Stimulated activated CD4-positive, alpha-beta T cell treated with anti-CD3 and anti-CD28 coated beads, Interleukin-2, amount 100 ng/mL, for 48 hours (primary cell): ENCODE measurements around the gene CACNA1E.

Experiments
- DNase-seq, 2 donors: peaks; one replicate each; pipeline ENCODE4 v3.0.0-alpha.2; 2020

The CACNA1E gene

DNA sequence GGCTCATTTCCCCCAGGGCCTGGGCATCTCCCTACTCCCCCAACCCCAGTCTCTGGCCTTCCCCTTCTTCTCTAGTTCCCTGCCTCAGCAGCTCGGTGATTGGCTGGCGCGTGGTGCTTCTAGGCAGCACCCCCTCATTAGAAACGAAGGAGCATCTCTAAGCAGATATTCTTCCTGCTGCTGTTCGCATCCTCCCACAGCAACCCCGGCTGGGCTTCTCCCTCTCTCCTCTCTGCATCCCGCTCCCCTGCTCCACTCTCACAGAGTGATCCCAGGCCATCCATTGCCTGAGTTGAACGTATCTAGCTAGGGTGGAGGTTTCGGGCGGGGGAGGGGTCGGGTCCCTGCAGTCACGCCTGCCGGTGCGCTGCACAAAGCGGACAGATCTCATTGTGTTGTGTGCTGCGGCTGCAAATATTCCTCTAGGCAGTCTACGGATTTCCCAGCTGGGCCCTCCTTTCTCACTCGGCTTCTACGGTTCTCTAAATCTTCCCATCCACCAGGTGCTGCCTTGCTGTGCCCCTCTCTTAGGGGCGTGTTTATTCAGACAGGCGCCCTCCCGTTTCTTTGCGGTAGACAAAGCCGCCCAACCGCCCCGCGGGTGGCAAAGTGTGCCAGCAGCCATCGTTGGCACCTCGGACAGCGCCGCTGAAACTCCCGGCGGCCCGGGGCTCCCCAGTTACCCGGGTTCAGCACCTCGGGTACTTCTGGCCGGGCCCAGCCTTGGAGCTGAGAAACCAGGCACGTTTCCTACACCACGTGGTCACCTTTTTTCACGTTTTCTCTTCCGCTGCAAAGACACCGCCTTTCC, 2.2 kb downstream of the CACNA1E start:
- no peak for DNase-seq

DNA sequence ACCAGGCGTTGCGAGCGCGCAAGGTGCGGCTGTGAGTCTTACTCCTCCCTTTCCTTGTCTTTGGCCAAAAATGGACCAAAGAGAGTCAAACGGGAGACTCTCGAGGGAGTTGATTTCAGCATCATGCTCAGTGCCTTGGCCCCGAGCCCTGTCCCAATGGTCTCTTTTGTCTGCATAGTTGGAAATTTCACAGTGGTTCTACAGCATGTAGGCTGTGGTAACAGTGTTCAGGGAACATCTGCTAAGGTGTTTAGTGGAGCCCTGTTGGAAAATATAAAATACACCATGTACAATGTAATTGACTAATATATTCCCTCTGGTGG, 2.7 kb downstream of the CACNA1E start:
- no peak for DNase-seq

DNA sequence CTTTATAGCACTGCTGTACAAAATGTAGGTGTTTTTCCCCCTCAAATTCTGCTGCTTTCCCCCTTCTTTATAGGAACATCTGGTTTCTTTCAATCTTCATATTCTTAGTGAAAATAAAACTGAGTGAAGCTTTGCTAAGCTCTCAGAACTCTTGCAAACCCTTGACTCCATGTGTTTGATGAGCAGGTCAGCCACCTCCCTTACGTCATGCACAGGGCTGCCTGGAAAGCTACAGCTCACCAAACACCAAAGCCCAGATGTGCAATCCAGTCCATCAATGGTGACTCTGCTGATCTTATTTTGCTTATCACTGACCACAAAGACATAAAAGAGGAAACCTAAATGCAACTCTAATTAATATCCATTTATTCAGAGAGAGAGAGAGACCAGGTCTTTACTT, 5.5 kb downstream of the CACNA1E start:
- DNase-seq, result no peak

DNA sequence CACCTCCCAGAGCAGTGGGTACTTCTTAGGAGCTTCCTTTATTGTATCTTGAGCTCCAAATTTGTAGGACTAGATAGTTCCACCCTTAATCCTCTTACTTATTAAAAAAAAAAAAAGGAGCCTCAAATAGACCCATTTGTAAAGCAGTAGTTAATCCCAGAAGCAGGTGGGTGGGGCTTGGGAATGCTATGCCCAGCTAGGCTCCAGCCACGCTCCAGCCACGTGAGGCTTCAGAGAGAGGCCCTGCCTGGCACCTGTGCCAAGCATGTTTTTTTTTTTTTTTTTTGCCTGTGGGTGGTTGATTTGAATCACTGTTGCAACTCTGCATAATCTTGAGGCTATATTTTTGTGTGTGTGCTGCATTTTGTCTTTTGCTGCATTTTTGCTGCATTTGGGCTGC, 7.0 kb downstream of the CACNA1E start:
- no peak for DNase-seq

DNA sequence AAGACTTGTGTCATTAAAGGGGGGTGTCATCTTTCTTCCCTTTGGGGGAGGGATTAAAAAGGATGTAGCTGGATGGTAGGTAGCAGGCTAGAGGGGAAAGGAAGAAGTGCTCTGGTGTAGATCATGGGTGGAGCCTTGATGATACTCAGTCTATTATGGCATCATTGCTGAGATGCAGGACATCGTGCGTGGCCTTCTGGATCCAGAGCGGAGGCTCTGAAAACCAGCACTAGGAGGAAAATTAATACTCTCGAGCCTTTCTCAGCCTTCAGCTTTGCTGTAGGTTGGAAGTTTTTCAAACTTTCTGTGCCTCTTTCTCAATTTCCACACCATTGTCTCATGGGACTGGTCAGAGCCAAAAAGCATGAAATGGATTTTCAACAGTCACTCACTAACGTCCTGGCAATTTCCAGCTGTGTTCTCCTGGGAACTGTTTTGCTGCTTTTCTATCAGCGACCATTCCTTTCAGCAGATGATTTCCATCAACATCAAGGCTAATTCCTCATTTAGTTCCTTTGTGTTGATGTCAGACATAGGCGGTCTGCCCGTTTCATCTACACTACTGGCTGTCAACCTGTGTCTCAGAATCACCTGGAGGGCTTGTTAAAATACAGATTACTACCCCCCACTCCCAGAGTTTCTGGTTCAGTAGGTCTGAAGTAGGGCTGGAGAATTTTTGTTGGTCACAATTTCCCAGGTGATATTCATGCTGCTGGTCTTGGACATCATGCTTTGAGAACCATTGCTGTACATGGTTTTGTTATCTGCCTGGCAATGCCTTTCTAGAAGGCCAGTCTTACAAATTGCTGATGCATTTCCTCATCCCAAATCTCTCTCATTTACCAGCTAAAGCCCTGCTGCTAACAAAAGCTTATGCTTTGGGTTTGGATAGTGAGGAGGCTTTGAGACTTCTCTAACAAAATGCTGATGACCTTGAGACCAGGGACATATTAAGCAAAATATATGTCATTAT, 7.7 kb downstream of the CACNA1E start:
- DNase-seq, result no peak

DNA sequence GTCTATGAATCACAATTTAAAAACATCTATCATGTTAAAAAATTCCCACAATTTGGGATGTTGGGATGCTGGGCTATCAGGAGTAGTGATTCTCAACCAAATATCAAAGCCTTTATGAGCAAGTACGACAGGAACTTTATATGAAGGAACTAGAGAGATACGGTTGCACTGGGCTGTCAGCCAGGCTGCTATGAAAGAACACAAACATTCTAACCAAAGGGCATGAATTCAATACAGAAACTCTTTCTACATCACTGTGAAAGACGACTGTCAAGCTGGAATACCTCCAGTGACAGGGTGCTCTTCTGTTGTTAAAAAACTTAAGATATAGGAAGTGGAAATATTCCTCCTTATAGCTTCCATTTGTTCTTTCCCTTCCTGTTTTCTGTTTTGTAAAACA, 9.8 kb downstream of the CACNA1E start:
- no peak for DNase-seq

DNA sequence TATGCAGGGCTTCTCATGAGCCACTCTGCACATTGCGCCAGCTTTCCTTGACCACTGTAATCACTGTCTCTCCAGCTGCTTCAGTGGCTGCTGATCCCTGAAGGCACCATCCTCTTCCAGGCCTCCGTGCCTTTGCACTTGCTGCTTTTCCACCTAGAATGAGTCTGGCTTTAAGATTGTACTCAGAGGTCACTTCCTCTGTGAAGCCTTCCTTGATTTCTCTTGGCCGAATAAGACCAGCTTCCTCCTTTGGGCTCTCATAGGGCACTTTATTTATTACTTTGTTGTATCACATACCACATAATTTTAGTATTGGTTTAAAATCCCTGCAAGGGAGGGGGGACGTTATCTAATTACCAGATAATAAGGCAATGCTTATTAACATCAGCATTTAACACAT, 10.6 kb downstream of the CACNA1E start:
- DNase-seq, result no peak

DNA sequence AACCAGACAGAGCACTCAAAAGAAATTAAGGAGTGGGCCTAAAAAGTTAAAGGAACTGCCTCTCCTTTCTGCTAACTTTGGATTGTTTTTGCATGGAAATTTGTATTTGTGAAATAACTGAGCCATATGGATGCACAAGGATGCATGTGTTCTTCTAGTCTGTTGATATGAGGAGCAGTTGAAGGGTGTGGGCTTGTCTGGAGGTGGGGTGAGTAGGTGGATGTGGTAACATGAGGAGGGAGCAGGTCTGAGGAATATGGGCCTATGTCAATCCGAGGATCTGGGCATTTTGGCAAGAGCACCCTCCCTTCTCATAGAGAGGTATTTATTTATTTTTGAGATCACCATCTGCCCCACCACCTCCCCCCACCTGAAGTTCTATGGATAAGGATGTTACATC, 13.4 kb downstream of the CACNA1E start:
- no peak for DNase-seq

DNA sequence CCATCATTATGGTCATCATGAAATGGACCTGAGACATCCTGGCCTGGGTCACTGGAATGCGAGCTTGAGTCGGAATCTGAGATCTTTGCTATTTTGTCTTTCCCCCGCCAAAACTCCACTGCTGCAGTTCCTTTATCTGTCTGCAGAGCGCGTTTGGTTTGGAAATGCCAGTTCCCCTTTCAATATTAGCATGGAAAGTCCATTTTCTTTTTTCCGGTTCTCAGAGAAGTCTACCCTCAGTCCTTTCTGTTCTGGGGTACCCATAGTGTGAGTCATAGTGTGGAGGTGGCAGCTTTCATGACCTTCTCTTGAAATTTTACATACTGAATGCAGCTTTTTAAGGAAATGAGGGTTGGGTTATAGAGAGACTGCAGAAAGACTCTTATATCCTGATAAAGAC, 14.6 kb downstream of the CACNA1E start:
- no peak for DNase-seq

DNA sequence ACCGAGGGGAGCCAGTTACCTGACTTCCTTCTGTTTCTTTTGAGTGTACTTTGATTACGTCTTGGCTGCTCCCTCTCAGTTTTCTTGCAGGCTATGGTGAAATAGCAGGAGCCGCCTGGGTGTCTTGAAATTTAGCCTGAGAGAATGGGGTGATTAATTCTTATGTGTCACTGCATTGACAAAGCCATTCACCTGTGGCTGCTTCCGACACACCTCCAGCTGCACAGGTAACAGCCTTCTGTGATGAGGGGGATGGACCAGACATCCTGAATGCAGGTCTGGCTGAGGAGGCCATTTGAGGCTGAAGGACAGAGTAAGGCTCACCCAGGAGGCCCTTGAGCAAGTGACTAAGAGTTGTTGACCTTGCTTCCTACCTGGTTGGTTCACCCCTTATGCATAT, 16.5 kb downstream of the CACNA1E start:
- no peak for DNase-seq

DNA sequence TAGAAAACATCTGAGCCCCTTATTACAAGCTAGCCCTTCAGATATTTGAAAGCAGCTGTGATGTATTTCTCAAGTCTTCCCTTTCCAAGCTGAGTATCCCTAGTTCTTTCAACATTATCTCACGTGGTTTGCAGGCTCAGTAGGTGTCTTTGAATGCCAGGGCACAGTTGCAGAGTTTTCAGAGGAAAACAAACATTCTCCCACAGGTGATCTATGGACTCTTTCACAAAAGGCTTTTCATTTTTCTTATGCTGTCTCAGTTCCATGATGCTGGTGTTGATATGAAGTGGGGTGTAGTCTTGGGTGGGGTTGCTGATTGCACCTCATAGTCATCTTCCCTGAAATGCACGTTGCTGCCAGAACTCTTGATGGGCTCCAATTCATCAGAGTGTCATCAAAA, 17.3 kb downstream of the CACNA1E start:
- DNase-seq, result no peak

DNA sequence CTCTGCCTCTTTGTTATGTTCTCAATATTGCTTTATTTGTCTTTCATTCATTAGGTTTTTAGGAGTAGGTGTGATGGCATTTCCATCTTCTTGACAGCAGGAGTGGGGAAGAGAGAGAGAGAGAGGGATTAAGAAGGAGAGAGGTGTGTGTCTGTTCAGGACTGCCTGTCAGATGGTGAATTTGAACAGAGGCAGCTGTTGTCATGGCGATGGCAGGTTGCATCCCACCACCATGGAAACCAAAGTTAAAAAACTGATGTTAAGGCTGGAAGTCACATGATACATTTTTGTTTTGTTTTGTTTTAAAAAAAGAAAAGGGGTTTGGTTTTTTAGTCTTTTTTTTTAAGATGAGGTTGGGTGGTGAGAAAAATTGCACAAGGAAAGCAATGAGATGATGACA, 18.3 kb downstream of the CACNA1E start:
- no peak for DNase-seq

DNA sequence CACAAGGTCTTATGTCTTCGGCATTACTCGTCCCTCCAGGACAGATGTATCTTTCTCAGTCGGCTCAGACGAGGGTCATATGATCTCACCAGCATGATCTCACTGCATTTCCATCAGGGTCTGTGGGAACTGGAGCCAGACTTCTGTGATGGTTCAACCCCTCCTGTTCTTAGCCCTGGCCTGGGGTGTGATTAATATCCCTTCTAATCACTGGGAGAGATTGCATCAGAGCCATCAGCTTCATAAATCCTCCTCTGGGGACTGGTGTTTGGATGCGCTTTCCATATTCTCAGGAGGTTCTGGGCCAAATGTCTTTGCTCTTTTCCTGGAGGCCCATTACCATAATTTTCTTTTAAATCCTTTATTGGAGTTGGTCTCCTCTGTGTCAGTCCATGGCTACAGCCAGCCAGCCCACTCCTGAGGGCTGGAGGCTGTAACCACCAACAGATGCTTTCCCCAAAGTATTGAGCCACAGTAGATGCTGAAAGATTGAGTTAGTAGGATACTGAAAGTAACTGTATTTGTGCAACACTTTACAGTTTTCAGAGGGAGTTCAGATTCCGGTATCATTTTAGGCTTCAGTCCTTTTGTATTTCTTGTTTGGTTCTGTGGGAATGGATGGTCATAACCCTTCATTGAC, 20.0 kb downstream of the CACNA1E start:
- no peak for DNase-seq

DNA sequence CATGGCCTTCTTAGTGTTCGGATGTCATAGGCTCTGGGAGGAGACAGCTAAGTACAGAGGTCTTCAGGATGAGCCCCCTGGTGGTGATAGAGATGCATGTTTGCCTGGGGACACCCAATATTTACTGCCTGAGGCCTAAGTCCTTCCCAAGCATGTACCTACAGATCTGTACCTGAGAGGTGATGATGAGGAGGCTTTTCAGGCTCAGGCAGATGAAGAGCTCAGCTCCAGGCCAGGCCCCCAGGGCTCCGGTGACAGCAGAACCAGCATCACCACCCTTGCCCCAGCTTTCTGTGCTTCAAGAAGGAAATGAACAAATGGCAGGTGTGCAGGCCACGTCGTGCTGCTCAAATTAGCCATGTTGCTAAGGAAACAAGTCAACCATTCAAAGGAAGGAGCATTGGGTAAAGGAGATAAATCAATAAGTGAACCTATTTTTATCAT, 21.1 kb downstream of the CACNA1E start:
- no peak for DNase-seq

DNA sequence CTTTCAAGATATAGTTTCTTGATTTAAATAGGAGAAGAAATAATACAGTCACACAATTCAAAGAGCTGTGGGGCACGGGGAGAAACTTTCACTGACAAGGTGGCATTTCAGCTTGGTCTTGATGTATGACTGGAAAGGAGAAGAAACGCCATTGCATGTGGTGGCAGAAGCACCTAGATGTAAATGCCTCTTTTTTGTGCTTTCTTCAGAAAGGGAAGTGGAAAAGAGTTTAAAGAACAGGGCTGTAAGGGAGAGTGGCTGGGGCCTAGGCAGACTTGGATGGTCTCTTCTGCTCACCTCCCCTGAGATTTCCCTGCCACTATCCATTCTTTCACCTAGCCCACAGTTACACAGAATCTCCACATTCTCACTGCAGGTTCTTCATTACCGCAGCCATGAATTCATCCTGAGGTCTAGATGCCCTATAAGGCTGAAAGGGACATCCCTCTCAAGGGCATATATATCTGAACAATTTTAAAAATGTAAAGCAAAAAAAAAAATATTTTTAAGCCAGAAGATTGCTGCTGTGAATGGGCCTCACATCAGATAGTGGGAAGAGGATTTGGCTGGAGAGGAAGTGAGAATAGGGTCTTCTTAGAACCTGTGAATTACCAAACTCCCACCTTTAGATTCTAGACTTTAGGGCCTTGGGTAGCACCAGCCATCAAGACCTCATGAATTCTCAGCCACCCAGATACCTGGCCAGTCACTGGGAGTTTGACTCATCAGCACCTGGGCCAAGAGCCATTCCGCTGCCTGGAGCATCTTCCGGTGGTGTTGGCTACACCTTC, 23.4 kb downstream of the CACNA1E start:
- DNase-seq, result no peak

DNA sequence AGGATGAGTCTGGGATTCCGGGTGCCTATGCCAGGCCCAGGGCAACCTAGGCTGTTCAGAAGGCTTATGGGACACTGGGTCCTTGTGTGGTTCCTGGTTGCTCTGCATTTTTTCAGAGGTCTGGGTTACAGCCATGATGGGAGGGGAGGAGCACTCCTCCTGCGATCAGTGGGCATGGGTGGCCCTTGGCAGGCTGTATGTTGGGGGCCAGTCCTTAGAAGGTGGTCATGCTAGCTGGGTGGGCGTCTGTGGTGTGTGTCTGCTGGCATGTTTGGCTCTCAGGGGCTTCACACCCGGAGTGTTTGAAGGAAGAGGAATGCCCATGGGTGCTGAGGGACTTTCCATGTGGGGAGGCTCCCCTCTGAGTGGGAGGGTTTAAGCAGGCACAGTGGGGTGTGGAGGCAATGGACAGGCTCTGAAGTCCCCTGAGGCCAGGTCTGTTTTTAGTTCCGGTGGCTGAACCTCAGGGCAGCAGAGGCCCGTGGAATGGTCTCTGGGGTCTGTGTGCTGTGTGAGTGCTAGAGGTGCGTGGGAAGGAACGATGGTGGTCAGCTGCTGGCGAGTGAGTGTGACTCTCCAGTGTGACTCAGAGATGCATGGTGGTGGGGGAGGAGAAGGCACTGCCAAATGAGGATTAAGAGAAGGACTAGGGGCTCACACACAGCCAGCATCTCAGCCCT, 25.3 kb downstream of the CACNA1E start:
- no peak for DNase-seq

DNA sequence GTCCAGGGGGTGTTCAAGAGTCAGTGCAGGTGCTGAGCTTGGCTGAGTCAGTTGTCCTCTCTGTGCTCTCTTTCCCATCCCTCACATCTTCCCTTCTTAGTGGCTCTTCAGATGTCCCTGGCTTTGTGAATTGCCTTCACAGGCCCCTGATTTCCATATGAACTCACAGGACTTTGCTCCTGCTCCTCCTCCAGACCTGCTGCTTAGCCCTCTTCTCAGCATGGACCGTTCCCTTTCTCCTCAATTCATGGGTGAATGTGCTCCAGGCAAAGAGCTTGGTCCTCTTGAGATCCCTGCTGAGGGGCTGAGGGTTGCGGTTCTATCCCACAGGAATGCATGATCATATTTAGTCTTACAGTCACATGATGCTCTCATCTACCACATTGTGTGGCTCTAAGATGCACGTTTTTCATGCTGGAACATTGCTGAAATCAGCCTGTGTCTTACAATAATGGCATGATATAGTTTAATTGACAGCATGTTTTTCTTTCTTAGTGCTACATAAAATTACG, 30.5 kb downstream of the CACNA1E start:
- no peak for DNase-seq

DNA sequence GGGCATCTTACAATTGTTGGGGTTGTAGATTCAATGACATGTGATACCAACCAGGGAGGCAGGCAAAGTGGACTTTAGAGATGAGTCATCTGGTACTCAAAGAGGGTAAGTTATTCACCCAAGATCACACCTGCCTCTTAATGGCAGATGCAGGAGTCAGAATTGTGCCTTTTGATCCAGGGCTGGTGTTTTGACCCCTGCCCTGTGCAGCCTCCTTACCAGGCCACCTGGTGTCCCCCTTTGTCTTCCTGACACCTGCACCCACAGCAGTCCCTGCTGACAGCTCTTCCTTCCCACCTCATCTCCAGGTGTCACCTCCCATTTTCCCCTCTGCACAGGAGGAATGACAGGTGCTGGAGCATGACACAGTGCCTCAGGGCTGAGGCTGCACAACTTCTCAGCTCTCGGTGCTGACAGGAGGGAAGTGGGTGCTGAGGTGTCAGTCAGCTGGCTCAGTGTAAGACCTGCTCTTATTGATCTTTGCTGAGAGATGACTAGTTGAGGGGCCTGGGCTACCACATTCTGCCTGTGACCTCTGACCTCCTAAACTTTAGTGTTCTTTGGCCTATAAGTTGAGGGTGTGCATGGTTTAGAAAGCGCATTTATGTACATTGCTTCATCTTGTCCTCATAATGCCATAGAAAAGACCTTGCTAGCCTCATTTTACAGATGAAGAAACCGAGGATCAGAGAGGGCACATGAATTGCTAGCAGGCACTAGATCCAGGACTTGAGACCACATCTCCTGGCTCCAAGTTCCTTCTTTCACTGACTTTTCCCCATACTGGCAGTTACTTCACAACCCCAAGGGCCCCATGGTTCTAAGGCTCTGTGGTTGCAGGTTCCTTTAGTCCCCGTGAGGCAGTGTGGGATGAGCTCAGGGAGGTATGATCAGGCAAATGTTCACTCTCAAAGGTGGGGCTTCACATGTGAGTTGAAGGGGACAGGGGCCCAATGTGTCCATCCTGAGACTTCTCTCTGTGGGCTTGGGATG, 31.3 kb downstream of the CACNA1E start:
- no peak for DNase-seq

DNA sequence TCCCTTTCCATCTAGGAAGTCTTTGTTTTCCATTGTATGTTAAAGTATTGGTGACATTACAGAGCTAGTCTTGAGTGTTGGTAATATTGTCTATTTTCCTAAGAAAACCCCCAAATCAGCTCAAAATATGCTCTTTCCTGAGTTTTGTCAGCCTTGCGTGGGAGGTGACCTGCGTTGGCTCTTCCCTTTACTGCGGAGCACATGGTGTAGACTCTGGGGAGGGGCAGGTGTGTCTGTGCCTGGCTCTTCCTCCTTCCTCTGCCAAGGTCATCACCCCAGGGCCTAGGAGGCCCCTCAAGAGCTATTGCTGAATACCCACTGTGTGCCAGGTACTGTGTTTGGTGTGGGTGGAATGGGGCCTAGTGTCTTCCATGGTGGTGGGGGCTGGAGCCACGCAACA, 33.4 kb downstream of the CACNA1E start:
- no peak for DNase-seq

DNA sequence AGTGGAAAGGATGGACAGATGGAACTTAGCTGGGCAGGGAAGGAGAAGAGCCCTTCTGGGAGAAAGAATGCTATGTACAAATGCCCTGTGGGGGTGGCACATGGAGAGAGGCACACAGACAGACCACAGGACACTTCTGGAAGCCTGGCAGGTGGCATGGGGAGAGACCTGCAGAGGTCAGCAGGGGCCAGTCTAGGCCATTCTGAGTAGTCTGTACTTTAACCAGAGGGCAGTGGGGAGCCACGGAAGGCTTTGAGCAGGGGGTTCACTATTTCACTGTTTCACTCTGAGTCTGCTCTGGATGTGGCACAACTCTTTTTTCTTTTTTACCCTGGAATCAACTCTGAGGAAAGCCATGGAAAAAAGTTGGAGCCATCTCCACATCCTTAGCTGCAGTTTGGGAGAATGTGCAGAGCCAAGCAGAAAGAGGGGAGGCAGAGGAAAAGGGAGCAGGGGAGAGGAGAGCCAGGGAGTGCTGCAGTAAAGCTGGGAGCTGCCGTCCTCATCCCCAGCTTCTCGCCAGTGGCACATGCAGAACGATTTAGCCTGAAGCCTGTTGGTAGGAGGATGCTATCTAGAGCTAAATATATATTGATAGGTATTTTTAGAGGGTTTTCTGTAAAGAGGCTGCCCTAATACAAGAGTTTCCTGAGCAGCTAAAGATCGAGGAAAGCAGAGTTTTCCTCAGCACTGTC, 34.0 kb downstream of the CACNA1E start:
- DNase-seq, result no peak
